ENCODE measurements around the gene VAPB.

DNA sequence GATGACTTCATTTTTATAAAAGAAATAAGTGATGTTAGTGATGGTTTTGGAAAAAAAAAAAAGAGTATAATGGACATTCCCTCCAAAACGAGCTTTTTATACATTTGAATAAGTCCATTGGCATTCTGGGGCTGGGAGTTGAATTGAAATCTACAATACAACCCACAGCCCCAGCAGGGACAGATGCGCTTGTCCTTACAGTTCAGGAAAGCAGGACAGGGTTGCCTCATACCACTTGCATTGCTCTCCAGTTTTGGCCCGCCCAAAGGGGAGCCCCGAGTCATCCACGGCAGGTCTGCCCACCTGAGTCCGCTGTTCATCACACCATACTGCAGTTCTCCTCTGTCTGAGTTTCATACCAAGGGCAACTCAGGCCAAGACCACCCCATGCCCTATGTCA is 46.2 kb downstream of the VAPB start:
- no peak for TF ChIP-seq CBX3 (IDR thresholded peaks at IDR 0.05; ENCODE audit: low read depth)
- TF ChIP-seq, protein P1, sequence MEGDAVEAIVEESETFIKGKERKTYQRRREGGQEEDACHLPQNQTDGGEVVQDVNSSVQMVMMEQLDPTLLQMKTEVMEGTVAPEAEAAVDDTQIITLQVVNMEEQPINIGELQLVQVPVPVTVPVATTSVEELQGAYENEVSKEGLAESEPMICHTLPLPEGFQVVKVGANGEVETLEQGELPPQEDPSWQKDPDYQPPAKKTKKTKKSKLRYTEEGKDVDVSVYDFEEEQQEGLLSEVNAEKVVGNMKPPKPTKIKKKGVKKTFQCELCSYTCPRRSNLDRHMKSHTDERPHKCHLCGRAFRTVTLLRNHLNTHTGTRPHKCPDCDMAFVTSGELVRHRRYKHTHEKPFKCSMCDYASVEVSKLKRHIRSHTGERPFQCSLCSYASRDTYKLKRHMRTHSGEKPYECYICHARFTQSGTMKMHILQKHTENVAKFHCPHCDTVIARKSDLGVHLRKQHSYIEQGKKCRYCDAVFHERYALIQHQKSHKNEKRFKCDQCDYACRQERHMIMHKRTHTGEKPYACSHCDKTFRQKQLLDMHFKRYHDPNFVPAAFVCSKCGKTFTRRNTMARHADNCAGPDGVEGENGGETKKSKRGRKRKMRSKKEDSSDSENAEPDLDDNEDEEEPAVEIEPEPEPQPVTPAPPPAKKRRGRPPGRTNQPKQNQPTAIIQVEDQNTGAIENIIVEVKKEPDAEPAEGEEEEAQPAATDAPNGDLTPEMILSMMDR (IDR thresholded peaks at IDR 0.05 in 2 of 3, conservative IDR thresholded peaks at IDR 0.05 in 1 of 3; ENCODE audit: borderline replicate concordance in 1 of 3, insufficient read depth in 1 of 3, low read depth in 2 of 3, low read length in 2 of 3), result no peak
- TF ChIP-seq, protein P2, sequence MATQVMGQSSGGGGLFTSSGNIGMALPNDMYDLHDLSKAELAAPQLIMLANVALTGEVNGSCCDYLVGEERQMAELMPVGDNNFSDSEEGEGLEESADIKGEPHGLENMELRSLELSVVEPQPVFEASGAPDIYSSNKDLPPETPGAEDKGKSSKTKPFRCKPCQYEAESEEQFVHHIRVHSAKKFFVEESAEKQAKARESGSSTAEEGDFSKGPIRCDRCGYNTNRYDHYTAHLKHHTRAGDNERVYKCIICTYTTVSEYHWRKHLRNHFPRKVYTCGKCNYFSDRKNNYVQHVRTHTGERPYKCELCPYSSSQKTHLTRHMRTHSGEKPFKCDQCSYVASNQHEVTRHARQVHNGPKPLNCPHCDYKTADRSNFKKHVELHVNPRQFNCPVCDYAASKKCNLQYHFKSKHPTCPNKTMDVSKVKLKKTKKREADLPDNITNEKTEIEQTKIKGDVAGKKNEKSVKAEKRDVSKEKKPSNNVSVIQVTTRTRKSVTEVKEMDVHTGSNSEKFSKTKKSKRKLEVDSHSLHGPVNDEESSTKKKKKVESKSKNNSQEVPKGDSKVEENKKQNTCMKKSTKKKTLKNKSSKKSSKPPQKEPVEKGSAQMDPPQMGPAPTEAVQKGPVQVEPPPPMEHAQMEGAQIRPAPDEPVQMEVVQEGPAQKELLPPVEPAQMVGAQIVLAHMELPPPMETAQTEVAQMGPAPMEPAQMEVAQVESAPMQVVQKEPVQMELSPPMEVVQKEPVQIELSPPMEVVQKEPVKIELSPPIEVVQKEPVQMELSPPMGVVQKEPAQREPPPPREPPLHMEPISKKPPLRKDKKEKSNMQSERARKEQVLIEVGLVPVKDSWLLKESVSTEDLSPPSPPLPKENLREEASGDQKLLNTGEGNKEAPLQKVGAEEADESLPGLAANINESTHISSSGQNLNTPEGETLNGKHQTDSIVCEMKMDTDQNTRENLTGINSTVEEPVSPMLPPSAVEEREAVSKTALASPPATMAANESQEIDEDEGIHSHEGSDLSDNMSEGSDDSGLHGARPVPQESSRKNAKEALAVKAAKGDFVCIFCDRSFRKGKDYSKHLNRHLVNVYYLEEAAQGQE (IDR thresholded peaks at IDR 0.05; ENCODE audit: low read depth), result no peak
- no peak for TF ChIP-seq ZNF274 (IDR thresholded peaks at IDR 0.05; ENCODE audit: low read depth, low read length)
